Activated T-cell treated with anti-CD3 and anti-CD28 coated beads, Interleukin-2, amount 50 U/mL, for 24 hours (primary cell): ENCODE measurements around the gene KCTD19.

Experiments
- DNase-seq: peaks from one replicate; pipeline ENCODE4 v3.0.0-alpha.2; 2020
- H3K27ac Mint-ChIP-seq: 2 replicates; pipeline ENCODE4 v1.8.0; 2020; ENCODE audit warnings: mild to moderate bottlenecking, mixed read lengths
- H3K27me3 Mint-ChIP-seq: 2 replicates; pipeline ENCODE4 v1.8.0; 2020; ENCODE audit warnings: mixed read lengths
- H3K36me3 Mint-ChIP-seq: 2 replicates; pipeline ENCODE4 v1.8.0; 2020; ENCODE audit warnings: low read depth, mixed read lengths
- H3K4me1 Mint-ChIP-seq: 2 replicates; pipeline ENCODE4 v1.8.0; 2020; ENCODE audit warnings: low read depth, mixed read lengths
- H3K4me3 Mint-ChIP-seq: 2 replicates; pipeline ENCODE4 v1.8.0; 2020; ENCODE audit warnings: mild to moderate bottlenecking, moderate library complexity, mixed read lengths
- H3K9me3 Mint-ChIP-seq: 2 replicates; pipeline ENCODE4 v1.8.0; 2020; ENCODE audit warnings: mixed read lengths

KCTD19 gene

DNA sequence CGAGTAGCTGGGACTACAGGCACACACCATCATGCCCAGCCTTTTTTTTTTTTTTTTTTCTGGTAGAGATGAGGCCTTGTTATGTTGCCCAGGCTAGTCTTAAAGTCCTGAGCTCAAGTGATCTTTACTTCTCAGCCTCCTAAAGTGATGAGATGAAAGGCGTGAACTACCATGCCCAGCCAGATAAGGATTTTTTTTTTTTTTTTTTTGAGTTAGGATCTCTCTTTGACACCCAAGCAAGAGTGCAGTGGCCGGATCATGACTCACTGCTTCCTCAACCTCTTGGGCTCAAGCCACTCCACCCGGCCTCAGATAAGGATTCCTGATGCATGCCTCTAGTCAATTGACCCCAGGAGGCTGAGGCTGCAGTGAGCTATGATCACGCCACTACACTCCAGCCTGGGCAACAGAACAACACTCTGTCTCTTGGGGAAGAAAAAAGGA is 58.4 kb downstream of the KCTD19 start:
- H3K27me3 Mint-ChIP-seq, result no peaks in the 10 kb centered on the region
- peaks cover 6% of the 10 kb centered on the region for H3K36me3 Mint-ChIP-seq
- no peak for DNase-seq
- H3K4me3 Mint-ChIP-seq, result no peak overlapping the region
- H3K27ac Mint-ChIP-seq, result no peak overlapping the region
- no peaks in the 10 kb centered on the region for H3K9me3 Mint-ChIP-seq
- no peaks in the 10 kb centered on the region for H3K4me1 Mint-ChIP-seq

DNA sequence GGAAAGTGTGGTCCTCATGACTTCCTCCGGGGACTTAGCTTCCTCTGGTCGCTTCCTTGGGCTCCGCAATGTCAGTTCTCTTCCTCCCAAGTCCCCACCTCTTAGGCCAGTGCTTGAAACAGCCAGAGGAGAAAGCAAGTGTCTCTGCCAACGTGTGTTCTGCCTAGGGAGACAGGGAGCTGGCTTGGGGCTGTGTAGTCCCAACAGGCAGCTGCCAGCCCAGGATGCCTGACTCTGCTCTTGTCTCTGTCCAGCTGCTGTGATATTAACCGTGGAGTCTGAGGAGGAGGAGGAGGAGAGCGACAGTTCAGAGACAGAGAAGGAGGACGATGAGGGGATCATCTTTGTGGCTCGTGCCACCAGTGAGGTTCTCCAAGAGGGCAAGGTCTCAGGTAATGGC is 60.7 kb downstream of the KCTD19 start:
- Mint-ChIP-seq H3K27me3 (no peaks in the 10 kb centered on the region), H3K36me3 (no peaks in the 10 kb centered on the region), H3K27ac (no peak overlapping the region), H3K9me3 (no peaks in the 10 kb centered on the region), H3K4me3 (no peak overlapping the region), H3K4me1 (peaks cover 1% of the 10 kb centered on the region)
- DNase-seq, result no peak

DNA sequence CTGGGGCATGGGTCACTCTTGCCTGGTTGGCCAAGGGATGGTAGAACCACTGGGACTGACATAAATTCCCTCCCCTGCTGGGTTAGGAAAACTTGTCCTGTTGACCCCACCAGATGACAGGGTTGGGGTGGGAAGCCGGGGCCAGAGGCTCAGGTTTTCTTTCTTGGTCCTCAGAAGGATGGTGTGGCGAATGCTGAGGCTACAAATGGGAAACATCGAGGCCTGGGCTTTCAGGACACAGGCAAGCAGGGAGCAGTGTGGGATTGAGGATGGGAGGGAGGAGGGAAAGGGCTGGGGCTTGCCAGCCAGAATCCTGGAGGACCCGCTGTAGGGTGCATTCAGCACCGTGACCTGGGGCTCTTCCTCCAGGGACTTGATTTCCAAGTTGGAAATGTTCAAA is 61.7 kb downstream of the KCTD19 start:
- DNase-seq, result no peak
- no peak overlapping the region for H3K4me3 Mint-ChIP-seq
- peaks cover 2% of the 10 kb centered on the region for H3K4me1 Mint-ChIP-seq
- no peaks in the 10 kb centered on the region for H3K27me3 Mint-ChIP-seq
- no peak overlapping the region for H3K27ac Mint-ChIP-seq
- no peaks in the 10 kb centered on the region for H3K9me3 Mint-ChIP-seq
- H3K36me3 Mint-ChIP-seq, result no peaks in the 10 kb centered on the region

DNA sequence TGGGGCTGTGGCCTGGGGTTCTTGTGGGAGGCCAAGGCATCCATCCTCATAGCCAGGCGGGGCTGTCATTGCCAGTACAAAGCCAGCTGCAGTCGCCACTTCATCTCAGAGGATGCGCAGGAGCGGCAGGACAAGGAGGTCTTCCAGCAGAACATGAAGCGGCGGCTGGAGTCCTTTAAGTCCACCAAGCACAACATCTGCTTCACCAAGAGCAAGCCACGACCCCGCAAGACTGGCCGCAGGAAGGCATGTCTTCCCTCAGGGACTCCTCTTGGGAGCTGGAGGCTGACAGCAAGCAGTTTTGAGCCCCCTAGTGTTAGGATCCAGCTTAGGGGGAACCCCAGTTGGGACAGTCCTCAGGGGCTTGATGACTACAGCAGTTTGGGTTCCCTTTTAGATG is 62.3 kb downstream of the KCTD19 start:
- Mint-ChIP-seq H3K4me1 (peaks cover 2% of the 10 kb centered on the region), H3K27me3 (peaks cover 3% of the 10 kb centered on the region), H3K9me3 (no peaks in the 10 kb centered on the region), H3K4me3 (no peak overlapping the region), H3K27ac (no peak overlapping the region), H3K36me3 (no peaks in the 10 kb centered on the region)
- DNase-seq, result no peak

DNA sequence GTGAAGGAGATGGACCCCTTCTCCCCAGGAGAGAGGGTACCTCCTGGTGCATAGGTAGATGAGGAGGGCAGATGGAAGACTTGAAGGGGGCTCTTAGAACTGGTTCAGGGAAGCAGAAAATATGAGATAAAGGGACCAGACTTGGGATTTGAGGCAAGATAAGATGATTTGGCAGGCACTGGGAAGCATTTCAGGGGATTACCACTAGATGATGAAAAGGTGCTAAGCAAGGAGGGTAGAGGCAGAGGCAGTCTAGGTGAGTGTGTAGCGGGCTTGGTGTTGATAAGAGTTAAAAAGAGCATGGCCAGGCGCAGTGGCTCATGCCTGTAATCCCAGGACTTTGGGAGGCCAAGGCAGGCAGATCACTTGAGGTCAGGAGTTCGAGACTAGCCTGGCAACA is 63.3 kb downstream of the KCTD19 start:
- no peak overlapping the region for H3K27ac Mint-ChIP-seq
- no peaks in the 10 kb centered on the region for H3K9me3 Mint-ChIP-seq
- peaks cover 3% of the 10 kb centered on the region for H3K27me3 Mint-ChIP-seq
- no peak for DNase-seq
- no peak overlapping the region for H3K4me3 Mint-ChIP-seq
- no peaks in the 10 kb centered on the region for H3K36me3 Mint-ChIP-seq
- peaks cover 2% of the 10 kb centered on the region for H3K4me1 Mint-ChIP-seq

DNA sequence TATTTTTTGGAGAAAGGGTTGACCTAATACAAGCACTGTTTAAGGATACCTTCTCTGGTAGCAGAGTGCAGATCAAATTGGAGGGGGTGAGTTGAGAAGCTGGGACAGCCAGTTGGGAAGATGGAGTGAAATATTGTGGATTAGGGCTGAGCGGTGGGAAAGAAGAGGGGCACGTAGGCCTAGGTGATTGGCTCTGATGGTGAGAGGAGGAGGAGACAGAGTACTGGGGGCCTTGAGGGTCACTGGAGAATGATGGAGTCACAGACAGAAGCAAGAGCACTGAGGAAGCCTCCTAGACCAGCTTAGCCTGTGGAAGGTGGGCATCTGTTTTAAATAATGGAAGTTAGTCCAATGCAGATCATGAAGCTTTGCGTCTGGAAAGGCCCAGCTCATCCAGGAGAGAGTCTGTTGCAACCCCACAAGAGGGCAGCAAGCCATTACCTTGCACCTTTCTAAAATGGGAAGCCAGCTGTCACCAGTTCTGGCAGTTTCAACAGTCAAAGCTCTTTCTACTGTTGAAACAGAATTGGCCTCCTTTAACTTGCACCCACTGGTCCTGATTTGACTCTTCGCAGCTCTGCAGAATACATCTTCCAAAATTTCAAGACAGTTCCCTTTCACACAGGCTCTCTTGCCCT is 66.0 kb downstream of the KCTD19 start:
- peaks cover 2% of the 10 kb centered on the region for H3K4me1 Mint-ChIP-seq
- no peak for DNase-seq
- H3K9me3 Mint-ChIP-seq, result no peaks in the 10 kb centered on the region
- H3K36me3 Mint-ChIP-seq, result no peaks in the 10 kb centered on the region
- no peak overlapping the region for H3K4me3 Mint-ChIP-seq
- no peak overlapping the region for H3K27ac Mint-ChIP-seq
- H3K27me3 Mint-ChIP-seq, result peaks cover 3% of the 10 kb centered on the region

DNA sequence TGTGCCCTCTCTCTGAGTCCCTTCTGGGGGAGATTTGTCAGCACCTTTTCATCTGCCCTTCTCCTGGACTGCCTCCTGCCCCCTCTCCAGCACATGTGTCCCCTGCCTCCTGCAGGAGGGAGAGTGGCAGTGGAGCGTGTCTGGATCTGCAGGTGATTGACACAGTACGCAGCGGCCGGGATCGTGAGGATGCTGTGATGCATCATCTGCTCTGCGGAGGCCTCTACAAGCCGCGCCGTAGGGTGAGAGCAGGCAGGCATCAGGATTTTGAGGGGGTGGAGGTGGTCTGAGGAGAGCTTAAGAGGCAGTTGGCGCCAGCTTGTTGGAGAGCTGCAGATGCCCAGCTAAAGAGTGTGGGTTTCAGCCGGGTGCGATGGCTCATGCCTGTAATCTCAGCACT is 66.8 kb downstream of the KCTD19 start:
- H3K4me3 Mint-ChIP-seq, result no peak overlapping the region
- H3K9me3 Mint-ChIP-seq, result no peaks in the 10 kb centered on the region
- no peak for DNase-seq
- H3K36me3 Mint-ChIP-seq, result peaks cover 2% of the 10 kb centered on the region
- H3K27me3 Mint-ChIP-seq, result peaks cover 3% of the 10 kb centered on the region
- peaks cover 2% of the 10 kb centered on the region for H3K4me1 Mint-ChIP-seq
- no peak overlapping the region for H3K27ac Mint-ChIP-seq

DNA sequence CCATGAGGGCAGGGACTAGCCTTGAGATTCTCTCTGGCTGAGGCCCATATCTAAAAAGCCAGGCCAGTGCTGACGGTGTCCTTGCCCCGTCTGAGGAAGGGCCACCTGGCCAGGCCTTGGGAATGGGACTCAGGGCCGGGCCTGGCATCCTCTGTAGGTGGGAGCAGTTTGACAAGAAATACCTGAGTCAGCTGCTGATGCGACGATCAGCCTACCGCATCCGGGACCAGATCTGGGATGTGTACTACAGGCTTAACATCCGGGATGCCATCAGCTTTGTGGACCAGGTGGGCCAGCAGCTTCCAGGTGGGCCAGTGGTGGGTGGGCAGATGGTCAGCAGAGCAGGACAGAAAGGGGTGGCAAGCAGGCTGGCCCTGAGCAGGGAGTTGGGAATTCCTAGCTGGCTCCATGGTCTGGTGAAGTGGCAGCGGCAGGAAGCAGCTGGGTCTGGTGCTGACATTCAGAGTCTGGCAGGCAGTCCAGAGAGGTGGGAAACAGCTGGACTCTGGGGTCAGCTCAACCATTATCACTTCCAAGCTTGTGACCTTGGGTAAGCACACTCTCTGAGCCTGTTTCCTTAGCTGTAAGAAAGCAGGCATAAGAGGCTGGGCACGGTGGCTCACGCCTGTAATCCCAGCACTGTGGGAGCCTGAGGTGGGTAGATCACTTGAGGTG is 68.2 kb downstream of the KCTD19 start:
- Mint-ChIP-seq H3K9me3 (no peaks in the 10 kb centered on the region), H3K4me3 (no peak overlapping the region), H3K27ac (no peak overlapping the region), H3K27me3 (peaks cover 3% of the 10 kb centered on the region), H3K4me1 (peaks cover 2% of the 10 kb centered on the region), H3K36me3 (peaks cover 2% of the 10 kb centered on the region)
- DNase-seq, result no peak

DNA sequence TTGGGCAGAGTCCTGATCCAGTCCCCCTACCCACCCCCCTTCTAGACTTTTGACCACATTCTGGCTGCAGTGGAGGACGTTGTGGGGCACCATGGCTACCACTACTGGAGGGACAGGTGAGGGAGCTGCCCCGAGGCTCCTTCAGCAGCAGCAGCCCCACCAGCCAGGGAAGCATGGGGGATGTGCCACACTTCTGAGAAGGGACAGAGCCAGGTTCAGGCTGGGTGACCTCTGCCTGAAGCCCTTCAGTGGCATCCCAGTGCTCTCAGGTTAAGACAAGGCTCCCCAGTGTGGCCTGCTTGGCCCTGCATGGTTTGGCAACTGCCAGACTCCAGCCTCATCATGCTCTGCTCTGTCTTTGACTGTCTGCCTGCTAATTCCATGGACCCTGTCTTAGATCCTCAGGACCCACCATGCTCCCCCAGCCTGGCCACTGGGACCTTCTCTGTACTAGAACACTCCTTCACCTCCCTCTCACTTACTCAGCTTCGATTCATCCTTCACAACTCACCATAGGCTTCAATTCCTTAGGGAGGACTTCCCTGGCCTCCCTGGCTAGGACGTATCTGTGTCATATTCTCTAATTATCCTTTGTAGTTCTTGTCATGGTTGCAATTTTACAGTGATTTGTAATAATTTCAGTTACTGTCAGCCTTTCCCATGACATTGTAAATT is 68.9 kb downstream of the KCTD19 start:
- H3K4me1 Mint-ChIP-seq, result peaks cover 2% of the 10 kb centered on the region
- DNase-seq, result no peak
- no peak overlapping the region for H3K4me3 Mint-ChIP-seq
- H3K27me3 Mint-ChIP-seq, result peaks cover 3% of the 10 kb centered on the region
- H3K36me3 Mint-ChIP-seq, result peaks cover 2% of the 10 kb centered on the region
- H3K27ac Mint-ChIP-seq, result no peak overlapping the region
- no peaks in the 10 kb centered on the region for H3K9me3 Mint-ChIP-seq

DNA sequence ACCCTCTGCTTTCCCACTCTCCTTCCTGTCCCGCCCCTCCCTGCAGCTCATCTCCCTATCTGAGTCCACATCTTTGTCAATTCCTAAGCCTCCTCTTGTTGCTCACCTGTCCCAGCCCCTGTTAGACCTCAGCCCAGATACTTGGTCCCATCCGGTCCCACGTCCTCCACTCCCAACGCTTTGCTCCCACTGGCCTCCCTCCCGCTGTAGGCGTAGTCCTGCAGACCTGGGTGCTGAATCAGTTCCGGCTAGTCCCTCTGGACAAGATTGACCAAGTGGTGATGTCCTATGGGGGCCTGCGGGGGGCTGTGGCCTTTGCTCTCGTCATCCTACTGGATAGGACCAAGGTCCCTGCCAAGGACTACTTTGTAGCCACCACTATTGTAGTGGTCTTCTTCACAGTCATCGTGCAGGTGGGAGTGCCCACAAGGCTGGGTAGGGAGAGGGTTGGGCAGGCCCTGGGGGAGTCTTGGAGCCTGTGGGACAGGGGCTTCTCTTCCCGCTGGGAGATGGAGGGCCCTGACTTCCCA is 69.8 kb downstream of the KCTD19 start:
- Mint-ChIP-seq H3K4me3 (no peak overlapping the region), H3K9me3 (no peaks in the 10 kb centered on the region)

DNA sequence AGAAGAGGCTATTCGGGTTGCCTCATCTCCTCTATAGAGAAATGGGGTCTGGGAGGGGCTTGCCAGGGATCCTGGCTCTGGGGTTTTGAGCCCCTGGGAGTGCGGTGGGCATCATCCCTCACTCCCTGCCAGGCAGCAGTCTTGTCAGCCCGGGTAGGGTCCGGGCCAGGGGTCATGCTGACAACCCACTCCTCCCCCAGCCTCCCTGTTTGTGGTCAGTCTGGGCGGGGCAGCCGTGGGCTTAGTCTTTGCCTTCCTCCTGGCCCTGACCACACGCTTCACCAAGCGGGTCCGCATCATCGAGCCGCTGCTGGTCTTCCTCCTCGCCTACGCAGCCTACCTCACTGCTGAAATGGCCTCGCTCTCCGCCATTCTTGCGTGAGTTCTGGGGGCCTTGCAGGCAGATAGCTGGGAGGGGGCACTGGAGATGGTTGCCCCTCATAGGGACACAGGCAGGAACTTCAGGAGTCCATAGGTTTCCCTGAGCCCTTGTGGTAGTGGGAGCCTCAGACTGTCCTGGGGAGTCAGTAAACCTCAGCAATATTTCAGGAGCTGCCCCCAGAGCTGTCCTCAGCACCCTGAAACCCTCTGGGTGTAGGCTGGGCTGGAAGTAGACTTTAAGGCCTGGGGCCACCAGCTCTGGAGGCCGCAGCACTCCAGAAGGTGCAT is 70.9 kb downstream of the KCTD19 start:
- peaks cover 3% of the 10 kb centered on the region for H3K27me3 Mint-ChIP-seq
- no peaks in the 10 kb centered on the region for H3K4me1 Mint-ChIP-seq
- H3K27ac Mint-ChIP-seq, result no peak overlapping the region
- H3K4me3 Mint-ChIP-seq, result no peak overlapping the region
- no peaks in the 10 kb centered on the region for H3K9me3 Mint-ChIP-seq
- no peak for DNase-seq
- H3K36me3 Mint-ChIP-seq, result peaks cover 2% of the 10 kb centered on the region

More for the DNA sequence above, 69.8 kb downstream of the KCTD19 start:
- Mint-ChIP-seq H3K27ac (no peak overlapping the region), H3K27me3 (peaks cover 3% of the 10 kb centered on the region), H3K36me3 (peaks cover 2% of the 10 kb centered on the region), H3K4me1 (peaks cover 2% of the 10 kb centered on the region)
- no peak for DNase-seq

DNA sequence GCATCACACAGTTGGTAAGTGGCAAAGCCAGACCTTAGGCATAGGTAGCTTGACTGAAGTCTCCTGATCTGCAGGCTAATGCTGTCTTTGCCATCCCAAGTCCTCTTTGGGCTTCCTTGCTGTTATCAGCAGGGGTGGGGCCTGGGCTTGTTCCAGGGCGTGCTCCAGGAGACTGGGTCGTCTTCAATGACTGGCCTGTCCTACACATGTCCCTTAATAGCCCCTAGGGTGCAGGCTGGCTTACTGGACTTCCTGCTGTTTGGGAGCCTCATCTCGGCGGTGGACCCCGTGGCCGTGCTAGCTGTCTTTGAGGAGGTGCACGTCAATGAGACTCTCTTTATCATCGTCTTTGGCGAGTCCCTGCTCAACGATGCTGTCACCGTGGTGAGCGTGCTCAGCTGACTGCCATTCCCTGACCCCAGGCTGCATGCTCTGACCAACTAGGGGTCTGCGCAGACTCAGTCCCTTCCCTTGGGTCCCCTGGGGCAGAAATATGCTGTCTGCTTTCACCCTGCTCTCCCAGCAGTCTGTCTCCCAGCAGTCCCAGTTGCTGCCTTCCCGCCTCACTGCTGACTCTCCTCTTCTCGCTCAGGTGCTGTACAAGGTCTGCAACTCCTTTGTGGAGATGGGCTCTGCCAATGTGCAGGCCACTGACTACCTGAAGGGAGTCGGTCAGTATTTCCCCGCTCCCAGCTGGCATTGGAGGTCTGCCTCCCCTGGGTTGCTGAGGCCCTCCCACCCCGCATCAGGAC is 71.6 kb downstream of the KCTD19 start:
- H3K27me3 Mint-ChIP-seq, result peaks cover 8% of the 10 kb centered on the region
- no peak overlapping the region for H3K27ac Mint-ChIP-seq
- no peak for DNase-seq
- no peak overlapping the region for H3K4me3 Mint-ChIP-seq
- peaks cover 2% of the 10 kb centered on the region for H3K36me3 Mint-ChIP-seq
- H3K9me3 Mint-ChIP-seq, result no peaks in the 10 kb centered on the region
- peaks cover 4% of the 10 kb centered on the region for H3K4me1 Mint-ChIP-seq

DNA sequence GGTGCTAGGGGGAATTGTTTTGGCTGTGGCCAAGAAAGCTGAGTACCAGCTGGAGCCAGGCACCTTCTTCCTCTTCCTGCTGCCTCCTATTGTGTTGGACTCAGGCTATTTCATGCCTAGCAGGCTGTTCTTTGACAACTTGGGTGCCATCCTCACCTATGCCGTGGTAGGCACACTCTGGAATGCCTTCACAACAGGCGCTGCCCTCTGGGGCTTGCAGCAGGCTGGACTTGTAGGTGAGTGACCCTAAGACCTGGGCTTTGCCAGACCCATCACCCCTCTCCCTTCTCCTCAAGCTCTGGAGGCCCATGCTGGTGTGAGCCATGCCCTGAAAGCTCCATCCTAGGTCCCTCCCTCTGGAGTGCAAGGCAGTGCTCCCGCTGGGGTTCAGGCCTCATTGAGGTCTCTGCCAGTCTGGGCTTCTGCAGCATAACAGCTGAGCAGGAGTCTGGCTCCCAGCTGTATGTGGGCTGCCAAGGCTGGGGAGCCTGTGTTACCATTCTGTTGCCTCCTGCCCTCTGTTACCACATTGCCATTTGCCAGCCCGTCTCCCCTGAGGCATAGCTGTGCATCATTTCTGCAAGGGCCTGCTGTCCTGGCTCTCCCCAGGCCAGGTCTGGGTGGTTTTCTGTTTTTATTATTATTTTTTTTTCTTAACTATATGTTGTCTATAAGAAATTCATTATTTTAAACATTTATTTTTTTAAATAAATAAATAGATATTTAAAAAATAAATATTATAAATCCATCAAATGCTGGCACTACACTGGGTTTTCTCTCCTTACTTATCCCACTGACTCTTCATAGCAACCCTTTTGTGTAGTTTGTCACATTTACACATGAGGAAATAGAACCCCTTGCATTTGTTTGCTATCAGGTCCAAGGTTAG is 73.7 kb downstream of the KCTD19 start:
- peaks cover 12% of the 10 kb centered on the region for H3K27me3 Mint-ChIP-seq
- peaks cover 21% of the 10 kb centered on the region for H3K4me1 Mint-ChIP-seq
- peaks cover 2% of the 10 kb centered on the region for H3K36me3 Mint-ChIP-seq
- no peak for DNase-seq
- H3K27ac Mint-ChIP-seq, result no peak overlapping the region
- H3K4me3 Mint-ChIP-seq, result no peak overlapping the region
- no peaks in the 10 kb centered on the region for H3K9me3 Mint-ChIP-seq
